Measurements from ENCODE around the gene SIL1.

GRCh38 chr5:139049780-139050179 is 148.4 kb downstream of the SIL1 start:
- TF ChIP-seq CREB1 (IDR thresholded peaks at IDR 0.05; ENCODE audit: low read depth) (no peak), TCF12 (IDR thresholded peaks at IDR 0.05; ENCODE audit: low read depth) (no peak), TAF1 (IDR thresholded peaks at IDR 0.05; ENCODE audit: low read depth) (no peak)
